HUES64 (cell line): ENCODE results near the gene SLC22A4.

Experiments
- H3K27ac ChIP-seq: 2 replicates; pipeline ENCODE4 v1.7.0; 2013; ENCODE audit warnings: low read depth, low read length, inconsistent platforms
- H3K27me3 ChIP-seq: 2 replicates; pipeline ENCODE4 v1.6.1; 2013; ENCODE audit warnings: mild to moderate bottlenecking, low read length; ENCODE audit not compliant: insufficient read depth
- H3K36me3 ChIP-seq: 2 replicates; pipeline ENCODE4 v1.6.1; 2013; ENCODE audit warnings: mild to moderate bottlenecking, low read length; ENCODE audit not compliant: insufficient read depth
- H3K4me1 ChIP-seq: 2 replicates; pipeline ENCODE4 v1.6.1; 2013; ENCODE audit warnings: mild to moderate bottlenecking, low read length, moderate library complexity; ENCODE audit not compliant: insufficient read depth
- H3K4me3 ChIP-seq: 2 replicates; pipeline ENCODE4 v1.5.1; 2013; ENCODE audit warnings: mild to moderate bottlenecking, low read length, moderate library complexity
- H3K9ac ChIP-seq: 2 replicates; pipeline ENCODE4 v1.6.1; 2013; ENCODE audit warnings: mild to moderate bottlenecking, low read depth, low read length
- H3K9me3 ChIP-seq: 2 replicates; pipeline ENCODE4 v1.6.1; 2013; ENCODE audit warnings: low read depth, low read length; ENCODE audit not compliant: insufficient read depth
- WGBS: fragments of 150-250, 120-280 bp; methylation state at CpG from one replicate; pipeline ENCODE4 v1.1.7; 2013; ENCODE audit warnings: missing lambda C conversion rate; 5-methylcytosine and 5-hydroxymethylcytosine counted together

SLC22A4 gene

DNA sequence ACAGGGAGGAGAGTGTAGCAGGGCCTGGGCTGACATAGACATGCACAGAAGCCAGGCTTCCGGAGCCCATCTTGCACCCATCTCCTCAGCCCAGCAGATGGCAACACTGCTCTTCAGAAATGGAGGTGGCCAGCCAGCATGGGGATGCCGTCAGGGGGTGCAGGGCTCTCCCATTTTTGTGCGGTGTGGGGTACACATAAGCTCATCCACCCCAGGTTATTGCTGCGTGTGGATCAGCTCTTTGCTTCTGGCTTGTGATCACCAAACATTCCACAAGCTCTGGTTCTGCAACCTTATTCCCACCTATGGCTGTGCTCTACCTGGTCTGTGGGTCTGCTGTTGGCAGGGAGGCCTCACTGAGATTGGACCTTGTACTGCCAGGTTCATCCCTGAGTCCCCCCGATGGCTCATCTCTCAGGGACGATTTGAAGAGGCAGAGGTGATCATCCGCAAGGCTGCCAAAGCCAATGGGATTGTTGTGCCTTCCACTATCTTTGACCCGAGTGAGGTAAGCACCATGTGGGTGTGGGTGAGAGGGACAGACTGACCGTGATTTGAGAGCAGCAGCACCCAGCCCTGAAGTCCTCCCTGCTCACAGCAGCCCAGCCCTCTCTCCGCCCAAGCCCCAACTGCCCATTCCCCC, 92.6 kb downstream of the SLC22A4 start:
- H3K27ac ChIP-seq, result no peak overlapping the region
- no peaks in the 10 kb centered on the region for H3K9me3 ChIP-seq
- no peaks in the 10 kb centered on the region for H3K36me3 ChIP-seq
- H3K4me1 ChIP-seq, result peaks cover 25% of the 10 kb centered on the region
- no peaks in the 10 kb centered on the region for H3K27me3 ChIP-seq
- no peak overlapping the region for H3K9ac ChIP-seq
- 54% methylated on average over 10 of the region's 10 CpGs for WGBS
- no peak overlapping the region for H3K4me3 ChIP-seq

DNA sequence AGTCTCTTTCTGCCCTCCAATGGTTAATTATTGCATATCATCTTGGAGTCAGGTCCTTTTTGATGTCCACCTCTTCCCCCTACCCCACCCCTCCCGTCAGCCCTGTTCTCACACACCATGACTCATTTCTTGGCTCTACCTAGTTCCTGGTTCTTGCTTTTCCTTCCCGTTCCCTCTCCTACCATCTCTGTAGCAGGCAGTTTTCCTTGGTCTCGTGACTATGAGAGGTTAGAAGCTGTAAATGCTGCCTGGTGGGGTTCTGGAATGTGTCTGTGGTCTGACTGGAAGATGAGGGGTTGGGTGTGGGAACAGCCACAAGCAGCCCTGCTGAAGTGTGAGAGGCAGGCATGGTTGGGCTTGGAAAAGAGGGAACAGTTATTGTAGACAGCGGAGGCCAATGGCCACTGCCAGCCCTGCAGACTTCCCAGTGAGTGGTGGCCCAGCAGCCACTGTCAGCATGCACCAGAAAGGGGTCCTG, 93.5 kb downstream of the SLC22A4 start:
- 87% methylated on average over 4 of the region's 4 CpGs for WGBS
- H3K9ac ChIP-seq, result no peak overlapping the region
- H3K4me1 ChIP-seq, result peaks cover 25% of the 10 kb centered on the region
- no peak overlapping the region for H3K27ac ChIP-seq
- no peaks in the 10 kb centered on the region for H3K9me3 ChIP-seq
- no peak overlapping the region for H3K4me3 ChIP-seq
- no peaks in the 10 kb centered on the region for H3K27me3 ChIP-seq
- no peaks in the 10 kb centered on the region for H3K36me3 ChIP-seq

DNA sequence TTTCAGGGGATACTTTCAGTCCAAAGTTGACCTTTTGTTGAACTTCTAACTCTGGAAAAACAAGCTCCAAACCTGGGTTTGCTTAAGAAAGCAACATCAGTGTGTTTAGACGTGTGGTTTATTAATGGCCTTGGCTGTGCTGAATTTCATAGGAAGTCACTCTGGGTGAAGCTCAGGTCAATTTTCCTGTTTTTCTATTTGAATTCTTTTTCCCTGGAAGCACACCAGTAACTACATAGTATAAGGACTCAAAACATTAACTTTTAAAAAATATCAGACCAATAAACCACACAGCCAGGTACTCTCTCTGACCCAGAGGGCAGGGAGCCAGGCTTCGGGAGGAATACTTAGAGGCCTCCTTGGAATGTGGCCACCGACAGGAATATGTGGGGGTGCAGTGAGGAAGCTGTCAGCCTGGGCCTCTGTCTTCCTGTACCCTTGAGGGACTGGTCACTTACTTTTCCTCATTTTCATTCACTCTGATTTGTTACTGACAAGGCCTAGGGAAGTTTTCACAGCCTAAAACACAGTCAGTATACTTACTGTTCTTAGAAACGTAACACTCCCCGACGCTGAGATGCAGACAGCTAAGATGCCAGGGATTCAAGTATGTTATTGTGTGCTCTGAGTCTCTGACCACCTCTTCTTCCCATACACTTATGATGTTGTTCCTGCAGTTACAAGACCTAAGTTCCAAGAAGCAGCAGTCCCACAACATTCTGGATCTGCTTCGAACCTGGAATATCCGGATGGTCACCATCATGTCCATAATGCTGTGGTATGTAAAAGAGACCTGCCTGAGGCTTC, 94.3 kb downstream of the SLC22A4 start:
- no peak overlapping the region for H3K4me3 ChIP-seq
- no peaks in the 10 kb centered on the region for H3K36me3 ChIP-seq
- WGBS, result 84% methylated on average over 8 of the region's 8 CpGs
- no peaks in the 10 kb centered on the region for H3K9me3 ChIP-seq
- H3K9ac ChIP-seq, result no peak overlapping the region
- no peaks in the 10 kb centered on the region for H3K27me3 ChIP-seq
- no peak overlapping the region for H3K27ac ChIP-seq
- peaks cover 25% of the 10 kb centered on the region for H3K4me1 ChIP-seq

DNA sequence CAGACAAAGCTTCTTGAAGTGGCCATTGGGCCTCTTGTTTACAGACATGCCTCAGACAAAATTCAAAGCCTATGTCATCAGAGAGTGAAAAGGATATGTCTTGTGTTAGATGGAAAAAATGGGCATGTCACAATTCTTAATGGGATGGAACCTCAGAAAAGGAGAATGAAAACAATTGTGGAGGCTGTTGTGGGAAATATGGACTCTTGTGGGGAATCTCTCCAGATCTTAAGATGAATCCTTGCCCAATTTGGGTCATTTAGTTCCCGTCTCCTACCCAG, 94.8 kb downstream of the SLC22A4 start:
- Histone ChIP-seq H3K9me3 (no peaks in the 10 kb centered on the region), H3K27ac (no peak overlapping the region), H3K9ac (no peak overlapping the region), H3K27me3 (no peaks in the 10 kb centered on the region), H3K4me1 (peaks cover 25% of the 10 kb centered on the region), H3K36me3 (no peaks in the 10 kb centered on the region), H3K4me3 (no peak overlapping the region)
- 96% methylated on average over 1 of the region's 1 CpG for WGBS

DNA sequence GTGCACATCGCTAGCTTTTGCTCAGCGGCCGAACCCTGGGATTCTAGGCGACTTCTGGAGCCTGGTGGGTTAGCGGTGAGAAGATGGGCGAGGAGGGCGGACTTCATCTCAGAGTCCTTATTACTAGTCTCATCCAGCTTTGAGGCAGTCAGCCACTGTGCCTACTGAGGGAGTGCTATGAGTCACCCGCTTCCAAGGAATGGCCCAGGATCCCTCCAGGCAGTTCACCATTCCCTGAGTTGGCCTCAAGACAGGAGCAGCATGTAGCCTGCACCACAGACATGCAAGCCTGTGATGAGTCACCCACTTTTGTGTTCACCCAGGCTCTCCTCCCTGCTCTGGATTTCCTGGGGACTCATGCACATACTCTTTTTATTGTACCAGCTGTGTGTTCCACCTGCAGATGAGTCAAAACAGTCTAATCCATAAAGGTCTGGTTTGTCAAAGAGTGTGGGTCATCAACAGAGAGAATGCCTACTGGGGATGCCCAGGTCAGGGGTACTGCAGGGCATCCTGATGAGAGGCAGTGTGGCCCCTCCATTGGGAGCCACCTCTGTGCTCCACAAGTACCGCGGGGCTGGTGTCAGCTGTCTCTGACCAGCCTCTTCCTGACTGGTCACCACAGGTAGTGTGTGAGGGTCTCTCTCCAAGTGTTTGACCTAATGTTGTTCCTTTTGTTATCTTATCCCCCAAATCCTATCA, 95.5 kb downstream of the SLC22A4 start:
- H3K9me3 ChIP-seq, result no peaks in the 10 kb centered on the region
- H3K27ac ChIP-seq, result no peak overlapping the region
- WGBS, result 91% methylated on average over 10 of the region's 10 CpGs
- H3K4me1 ChIP-seq, result peaks cover 25% of the 10 kb centered on the region
- no peak overlapping the region for H3K4me3 ChIP-seq
- no peaks in the 10 kb centered on the region for H3K36me3 ChIP-seq
- H3K9ac ChIP-seq, result no peak overlapping the region
- H3K27me3 ChIP-seq, result no peaks in the 10 kb centered on the region

DNA sequence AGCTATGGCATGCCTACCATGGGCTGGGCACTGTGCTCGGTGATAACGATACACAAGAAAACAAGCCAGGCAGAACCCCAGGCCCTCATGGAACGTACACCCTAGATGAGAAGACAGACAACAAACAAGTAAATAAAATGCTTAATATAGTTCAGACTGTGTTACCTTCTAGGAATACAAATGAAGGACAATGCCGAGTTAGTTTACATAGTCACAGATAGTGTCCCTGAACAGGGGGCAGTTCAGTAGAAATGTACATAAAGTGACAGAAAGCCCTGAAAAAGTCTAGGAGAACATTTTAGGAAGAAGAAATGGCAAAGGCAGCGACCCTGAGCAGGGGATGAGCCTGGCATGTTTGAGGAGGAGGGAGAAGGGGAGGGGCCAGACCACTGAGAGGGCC, 97.1 kb downstream of the SLC22A4 start:
- Histone ChIP-seq H3K36me3 (no peaks in the 10 kb centered on the region), H3K9me3 (no peaks in the 10 kb centered on the region), H3K27me3 (no peaks in the 10 kb centered on the region), H3K4me1 (peaks cover 25% of the 10 kb centered on the region), H3K4me3 (no peak overlapping the region), H3K9ac (no peak overlapping the region), H3K27ac (no peak overlapping the region)
- 81% methylated on average over 5 of the region's 5 CpGs for WGBS

DNA sequence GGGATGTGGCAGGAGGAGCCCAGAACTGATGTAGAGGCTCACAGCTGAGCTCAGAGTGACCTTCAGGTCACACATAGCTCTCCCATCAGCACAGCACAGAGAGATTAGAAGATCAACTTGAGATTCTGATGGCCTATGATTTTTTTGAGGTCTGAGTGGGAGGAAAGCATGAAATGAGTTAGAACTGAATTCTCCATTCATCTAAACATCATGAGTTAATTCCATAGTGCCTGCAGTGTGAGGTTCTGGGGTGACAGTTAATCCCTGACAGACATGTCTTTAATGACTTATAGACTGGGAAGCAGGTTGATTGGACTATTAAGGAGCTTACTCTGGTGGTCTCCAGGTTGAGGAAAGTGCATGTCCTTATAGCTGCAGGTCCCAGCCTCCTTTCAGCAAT, 97.7 kb downstream of the SLC22A4 start:
- Histone ChIP-seq H3K9ac (no peak overlapping the region), H3K36me3 (no peaks in the 10 kb centered on the region), H3K27me3 (no peaks in the 10 kb centered on the region), H3K27ac (no peak overlapping the region), H3K4me3 (no peak overlapping the region), H3K9me3 (no peaks in the 10 kb centered on the region), H3K4me1 (peaks cover 22% of the 10 kb centered on the region)

DNA sequence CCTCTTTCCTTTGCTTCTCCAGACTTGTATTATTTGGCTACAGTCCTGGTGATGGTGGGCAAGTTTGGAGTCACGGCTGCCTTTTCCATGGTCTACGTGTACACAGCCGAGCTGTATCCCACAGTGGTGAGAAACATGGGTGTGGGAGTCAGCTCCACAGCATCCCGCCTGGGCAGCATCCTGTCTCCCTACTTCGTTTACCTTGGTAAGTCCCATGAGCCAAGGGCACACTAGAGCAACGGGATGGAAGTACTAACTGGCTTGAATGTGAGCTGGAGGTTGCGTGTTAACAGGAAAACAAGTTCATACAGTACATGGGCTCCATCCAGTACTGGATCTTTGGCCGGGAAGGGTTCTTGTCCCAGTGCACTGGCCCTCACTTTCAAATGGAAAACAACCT, 98.2 kb downstream of the SLC22A4 start:
- 94% methylated on average over 8 of the region's 8 CpGs for WGBS
- Histone ChIP-seq H3K36me3 (no peaks in the 10 kb centered on the region), H3K4me3 (no peak overlapping the region), H3K9ac (no peak overlapping the region), H3K4me1 (peaks cover 21% of the 10 kb centered on the region), H3K27ac (no peak overlapping the region), H3K9me3 (no peaks in the 10 kb centered on the region), H3K27me3 (no peaks in the 10 kb centered on the region)

DNA sequence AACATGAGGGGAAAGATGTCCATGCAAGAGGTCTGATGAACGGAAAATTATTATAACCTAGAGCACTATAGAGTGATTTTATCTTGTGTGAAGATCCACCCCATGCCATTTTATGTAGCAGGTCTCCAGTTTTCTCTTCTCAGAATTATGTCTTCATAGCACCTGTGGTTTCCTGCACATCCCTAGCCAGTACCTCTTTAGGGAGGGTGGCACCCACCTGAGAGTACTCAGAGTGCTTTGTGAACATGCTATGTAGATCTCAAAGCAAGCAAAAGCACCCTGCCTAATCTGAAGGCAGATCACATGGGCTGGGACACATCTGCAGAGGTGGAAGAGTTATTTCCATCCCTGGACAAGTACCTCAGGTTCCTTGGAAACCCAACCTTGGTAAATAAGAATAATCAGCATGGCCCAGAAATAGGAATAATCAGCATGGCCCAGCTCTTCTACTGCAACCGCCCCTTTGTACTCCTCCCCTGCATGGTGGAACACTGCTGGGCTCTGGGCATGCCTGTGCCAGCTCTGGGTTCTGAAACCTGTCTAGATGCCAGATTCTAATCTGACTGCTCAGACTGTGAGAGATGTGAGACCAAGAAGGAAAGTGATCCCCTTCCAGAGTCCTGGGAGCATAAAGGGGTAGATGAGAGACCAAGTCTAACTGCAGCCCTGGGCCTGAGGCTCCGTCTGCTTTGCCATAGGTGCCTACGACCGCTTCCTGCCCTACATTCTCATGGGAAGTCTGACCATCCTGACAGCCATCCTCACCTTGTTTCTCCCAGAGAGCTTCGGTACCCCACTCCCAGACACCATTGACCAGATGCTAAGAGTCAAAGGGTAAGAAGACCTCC, 99.0 kb downstream of the SLC22A4 start:
- Histone ChIP-seq H3K9ac (no peak overlapping the region), H3K27me3 (no peaks in the 10 kb centered on the region), H3K4me3 (no peak overlapping the region), H3K27ac (no peak overlapping the region), H3K36me3 (no peaks in the 10 kb centered on the region), H3K4me1 (peaks cover 14% of the 10 kb centered on the region; the same call in 1 of the 2 replicates), H3K9me3 (no peaks in the 10 kb centered on the region)
- WGBS, result 93% methylated on average over 5 of the region's 6 CpGs
